Thyroid gland (tissue), 4 donors: ENCODE results near the gene LRP6. TPM values are rescaled to one million over a fixed set of nuclear protein-coding genes. Genes with fewer than 3 reads are reported as not detected.
A peak's percentile ranks its signal among the peaks of the same experiment; 100 is the strongest.

ENCODE experiments used
- DNase-seq, 2 donors: peaks; one replicate each; pipeline ENCODE4 v3.0.0-alpha.2; 2019
- H3K27ac ChIP-seq, 3 donors: fragments of 200-600 bp; sonication (generic); 1 replicate in 2 of 3; 2 replicates in 1 of 3; pipeline ENCODE4 v1.5.1; 2016 to 2019; ENCODE audit warnings: mild to moderate bottlenecking in 1 of 3, moderate library complexity in 1 of 3
- H3K27me3 ChIP-seq: fragments of 200-600 bp; sonication (generic); one replicate; pipeline ENCODE4 v1.5.1; 2019
- H3K36me3 ChIP-seq, 2 donors: fragments of 200-600 bp; sonication (generic); one replicate each; pipeline ENCODE4 v1.5.1; 2016 to 2019
- H3K4me1 ChIP-seq, 2 donors: fragments of 200-600 bp; sonication (generic); one replicate each; pipeline ENCODE4 v1.5.1; 2017 to 2019
- H3K4me3 ChIP-seq, 3 donors: fragments of 200-600 bp; sonication (generic); replicated peaks in 1 of 3; 1 replicate in 2 of 3; 2 replicates in 1 of 3; pipeline ENCODE4 v1.5.1; 2016; ENCODE audit warnings: mild to moderate bottlenecking in 1 of 3
- H3K9me3 ChIP-seq: fragments of 200-600 bp; sonication (generic); one replicate; pipeline ENCODE4 v1.5.1; 2017
- POLR2A ChIP-seq, 2 donors: fragments of 450-650 bp; IDR thresholded peaks; one replicate each; pipeline ENCODE4 v1.6.1; 2017; ENCODE audit warnings: antibody characterized with exemption in 2 of 2, mild to moderate bottlenecking in 2 of 2, moderate library complexity in 1 of 2
- WGBS, 2 donors: methylation state at CpG; one replicate each; pipeline ENCODE4 v1.1.5; 2017; 5-methylcytosine and 5-hydroxymethylcytosine counted together
- intact Hi-C: fragments of 100-400 bp; cut with DNase I; formaldehyde crosslinking; loops from one replicate; pipeline ENCODE4 v1.15.1; 2023
- total RNA-seq, 4 donors: library from RNA; depleted of rRNA; stranded (reverse); fragments of >200 nt; gene quantifications; one replicate each; pipeline ENCODE4 v1.2.3, GENCODE V29; 2016
- TF ChIP-seq, protein P1 (sequence below), 6 experiments: fragments of 200-600 bp in 3 of 6; fragments of 450-650 bp in 3 of 6; sonication (generic) in 3 of 6; IDR thresholded peaks; one replicate each; pipeline ENCODE4 v1.5.1; 2016 to 2019; ENCODE audit warnings: antibody characterized with exemption in 6 of 6, mild to moderate bottlenecking in 2 of 6, inconsistent platforms in 1 of 6, moderate library complexity in 1 of 6

Gene LRP6
- total RNA-seq, 4 donors from 2014 or later, result 38.7 to 47.7 (median 42.7) TPM

DNA sequence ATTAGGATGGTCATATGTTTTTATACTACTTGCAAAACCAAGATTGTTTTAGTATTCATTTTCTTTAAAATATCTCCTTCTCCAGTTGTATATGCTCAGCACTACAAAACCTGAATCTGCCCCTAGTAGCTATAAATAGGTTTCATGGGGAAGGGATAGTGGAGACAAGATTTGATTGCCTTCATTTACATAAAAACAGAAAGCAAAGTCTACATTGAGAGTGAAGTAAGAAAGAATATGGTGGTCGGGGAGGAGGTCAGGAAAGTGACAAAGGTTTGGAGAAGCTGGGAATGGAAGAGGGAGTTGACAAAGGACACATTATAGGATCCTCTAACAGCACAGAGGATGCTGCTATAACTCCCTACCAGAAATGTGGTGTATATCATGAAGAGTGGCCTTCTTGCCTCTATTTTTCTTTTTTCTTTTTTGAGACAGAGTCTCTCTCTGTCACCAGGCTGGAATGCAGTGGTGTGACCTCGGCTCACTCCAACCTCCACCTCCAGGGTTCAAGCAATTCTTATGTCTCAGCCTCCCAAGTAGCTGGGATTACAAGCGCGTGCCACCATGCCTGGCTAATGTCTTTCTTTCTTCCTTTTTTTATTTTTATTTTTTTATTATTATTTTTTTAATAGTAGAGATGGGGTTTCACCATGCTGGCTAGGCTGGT lies 6.6 kb upstream of the LRP6 start:
- intact Hi-C loops, result no loop called here

GRCh38 chr12:12272869-12273268 lies 6.0 kb upstream of the LRP6 start:
- no peaks in the 10 kb centered on the region for H3K9me3 ChIP-seq
- TF ChIP-seq, protein P1, sequence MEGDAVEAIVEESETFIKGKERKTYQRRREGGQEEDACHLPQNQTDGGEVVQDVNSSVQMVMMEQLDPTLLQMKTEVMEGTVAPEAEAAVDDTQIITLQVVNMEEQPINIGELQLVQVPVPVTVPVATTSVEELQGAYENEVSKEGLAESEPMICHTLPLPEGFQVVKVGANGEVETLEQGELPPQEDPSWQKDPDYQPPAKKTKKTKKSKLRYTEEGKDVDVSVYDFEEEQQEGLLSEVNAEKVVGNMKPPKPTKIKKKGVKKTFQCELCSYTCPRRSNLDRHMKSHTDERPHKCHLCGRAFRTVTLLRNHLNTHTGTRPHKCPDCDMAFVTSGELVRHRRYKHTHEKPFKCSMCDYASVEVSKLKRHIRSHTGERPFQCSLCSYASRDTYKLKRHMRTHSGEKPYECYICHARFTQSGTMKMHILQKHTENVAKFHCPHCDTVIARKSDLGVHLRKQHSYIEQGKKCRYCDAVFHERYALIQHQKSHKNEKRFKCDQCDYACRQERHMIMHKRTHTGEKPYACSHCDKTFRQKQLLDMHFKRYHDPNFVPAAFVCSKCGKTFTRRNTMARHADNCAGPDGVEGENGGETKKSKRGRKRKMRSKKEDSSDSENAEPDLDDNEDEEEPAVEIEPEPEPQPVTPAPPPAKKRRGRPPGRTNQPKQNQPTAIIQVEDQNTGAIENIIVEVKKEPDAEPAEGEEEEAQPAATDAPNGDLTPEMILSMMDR (IDR thresholded peaks at IDR 0.05), result no peak
- TF ChIP-seq POLR2A (IDR thresholded peaks at IDR 0.05), result no peak
- H3K36me3 ChIP-seq, result no peaks in the 10 kb centered on the region
- H3K4me3 ChIP-seq, result no peak overlapping the region
- no peaks in the 10 kb centered on the region for H3K27me3 ChIP-seq
- intact Hi-C loops, result no loop called here
- DNase-seq, result peak; percentile 24 to 30
- peak overlapping the region; percentile 15 to 82 (median 62) for H3K27ac ChIP-seq
- peaks cover 0 to under 1% of the 10 kb centered on the region in 2 donors for H3K4me1 ChIP-seq

More for the DNA sequence above, 6.6 kb upstream of the LRP6 start:
- H3K36me3 ChIP-seq, result no peaks in the 10 kb centered on the region
- peak overlapping the region; percentile 15 to 82 (median 62) for H3K27ac ChIP-seq
- H3K4me1 ChIP-seq, result no peaks in the 10 kb centered on the region
- 91 to 94% methylated on average over 4 of the region's 4 CpGs for WGBS, 2 donors
- no peak for TF ChIP-seq POLR2A (IDR thresholded peaks at IDR 0.05)
- TF ChIP-seq, protein P1 (IDR thresholded peaks at IDR 0.05), result no peak
- no peaks in the 10 kb centered on the region for H3K27me3 ChIP-seq
- H3K9me3 ChIP-seq, result no peaks in the 10 kb centered on the region
- no peak for DNase-seq
- H3K4me3 ChIP-seq, result no peak overlapping the region

GRCh38 chr12:12270226-12270625 lies 3.4 kb upstream of the LRP6 start:
- intact Hi-C loops, result no loop called here

GRCh38 chr12:12267742-12268200 lies 927 bp upstream of the LRP6 start:
- Histone ChIP-seq H3K4me3 (peak overlapping the region in 2 of 3 donors; percentile 77 to 78), H3K36me3 (no peaks in the 10 kb centered on the region), H3K27ac (peak overlapping the region in 2 of 3 donors; percentile 99 to 100), H3K4me1 (peaks cover 9 to 15% of the 10 kb centered on the region in 2 donors), H3K9me3 (no peaks in the 10 kb centered on the region), H3K27me3 (no peaks in the 10 kb centered on the region)
- no peak for TF ChIP-seq POLR2A (IDR thresholded peaks at IDR 0.05)
- TF ChIP-seq, protein P1 (IDR thresholded peaks at IDR 0.05), result no peak
- intact Hi-C loops, result loop anchor here (10.0 kb wide), 1 partner anchor 67 kb away; no protein-coding TSS in a partner anchor
- DNase-seq, result no peak
- 26 to 35% methylated on average over 3 to 6 of the region's 6 CpGs for WGBS, 2 donors

More at GRCh38 chr12:12270226-12270625, 3.4 kb upstream of the LRP6 start:
- no peak for DNase-seq
- H3K4me3 ChIP-seq, result no peak overlapping the region
- H3K27ac ChIP-seq, result no peak overlapping the region
- WGBS, 2 donors, result 95 to 96% methylated on average over 6 of the region's 6 CpGs
- no peak for TF ChIP-seq POLR2A (IDR thresholded peaks at IDR 0.05)
- TF ChIP-seq, protein P1 (IDR thresholded peaks at IDR 0.05), result no peak
- H3K4me1 ChIP-seq, result peaks cover 0 to 4% of the 10 kb centered on the region in 2 donors
- H3K36me3 ChIP-seq, result no peaks in the 10 kb centered on the region
- no peaks in the 10 kb centered on the region for H3K9me3 ChIP-seq
- H3K27me3 ChIP-seq, result no peaks in the 10 kb centered on the region

DNA sequence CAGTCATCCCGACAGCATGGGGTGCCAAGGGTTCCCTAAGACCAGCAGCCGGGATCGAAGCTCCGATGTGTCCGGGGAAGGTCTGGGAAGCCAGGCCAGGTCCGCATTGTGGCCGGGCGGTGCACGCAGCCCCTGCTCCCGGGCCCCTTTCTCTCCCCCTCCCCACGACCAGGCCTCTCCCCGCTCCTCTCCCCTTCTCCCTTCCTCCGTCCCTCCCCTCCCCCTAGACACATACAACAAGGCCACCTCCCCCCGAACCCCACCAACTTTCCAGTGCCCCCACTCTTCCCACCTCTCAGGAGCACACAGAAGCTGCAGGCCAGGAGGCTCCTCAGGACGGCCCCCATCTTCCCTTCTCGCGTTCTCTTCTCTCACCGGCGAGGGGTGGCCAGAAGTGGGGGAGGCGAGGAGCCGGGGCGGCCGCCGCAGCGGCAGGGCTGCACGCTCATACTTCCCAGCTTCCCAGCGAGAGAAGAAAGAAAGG lies 413 bp downstream of the LRP6 start:
- peak overlapping the region; percentile 77 to 93 (median 78) for H3K4me3 ChIP-seq
- H3K36me3 ChIP-seq, result no peaks in the 10 kb centered on the region
- WGBS, 2 donors, result 0% methylated on average over 20 to 23 of the region's 27 CpGs
- TF ChIP-seq POLR2A (IDR thresholded peaks at IDR 0.05), result no peak
- TF ChIP-seq, protein P1 (IDR thresholded peaks at IDR 0.05), result no peak
- peak in 1 of 2 donors; percentile 26 for DNase-seq
- peak overlapping the region; percentile 99 to 100 (median 100) for H3K27ac ChIP-seq
- H3K9me3 ChIP-seq, result no peaks in the 10 kb centered on the region
- H3K27me3 ChIP-seq, result no peaks in the 10 kb centered on the region
- intact Hi-C loops, result loop anchor here (10.0 kb wide), 1 partner anchor 68 kb away; no protein-coding TSS in a partner anchor
- peaks cover 9 to 15% of the 10 kb centered on the region in 2 donors for H3K4me1 ChIP-seq
